GM15510 (cell line): ENCODE data around the gene SLC45A1.

Source experiments
- POLR2A ChIP-seq: IDR thresholded peaks from 3 replicates; pipeline ENCODE4 v1.6.1; 2011; ENCODE audit warnings: borderline replicate concordance; ENCODE audit not compliant: insufficient read length; ENCODE audit errors: extremely low read depth

SLC45A1 gene

DNA sequence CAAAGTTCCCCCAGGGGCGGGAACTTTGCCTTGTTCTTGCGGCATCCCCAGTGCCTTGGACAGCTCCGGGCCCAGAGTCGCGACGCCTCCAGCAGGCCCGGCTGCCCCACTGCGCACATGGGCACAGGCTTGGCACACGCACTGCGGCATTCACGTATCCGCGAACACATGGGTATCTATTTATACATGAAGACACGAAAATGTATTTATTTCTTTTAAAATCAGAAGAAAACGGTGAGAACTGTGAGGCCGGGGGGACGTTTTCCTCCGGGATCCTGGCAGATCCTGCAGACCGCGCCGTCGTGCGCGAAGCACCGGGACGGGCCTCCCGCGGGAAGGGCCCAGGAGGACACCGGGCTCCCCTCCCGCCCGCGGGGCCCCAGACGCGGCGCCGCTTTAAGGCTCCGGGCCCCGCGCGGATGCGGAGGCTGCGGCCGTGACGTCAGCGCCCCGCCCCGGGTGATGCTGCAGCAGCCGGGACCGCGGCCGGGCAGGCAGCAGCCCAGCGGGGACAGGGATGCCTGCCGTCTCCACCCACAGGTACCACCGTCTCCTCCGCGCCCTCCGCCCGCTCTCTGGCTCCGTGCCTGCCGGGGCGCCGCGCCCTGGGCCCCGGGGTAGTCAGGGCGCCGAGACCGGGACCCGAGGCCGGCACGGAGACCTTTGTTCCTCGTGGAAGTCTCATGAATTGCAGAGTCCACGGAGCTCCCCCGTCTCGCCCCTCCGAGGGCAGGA, at the start of gene SLC45A1:
SLC45A1 (plus strand) TSS at position 468 of the 735 bp plus-strand sequence. CDS start 6,216 bp downstream, outside the sequence.
- TF ChIP-seq POLR2A = no peak

DNA sequence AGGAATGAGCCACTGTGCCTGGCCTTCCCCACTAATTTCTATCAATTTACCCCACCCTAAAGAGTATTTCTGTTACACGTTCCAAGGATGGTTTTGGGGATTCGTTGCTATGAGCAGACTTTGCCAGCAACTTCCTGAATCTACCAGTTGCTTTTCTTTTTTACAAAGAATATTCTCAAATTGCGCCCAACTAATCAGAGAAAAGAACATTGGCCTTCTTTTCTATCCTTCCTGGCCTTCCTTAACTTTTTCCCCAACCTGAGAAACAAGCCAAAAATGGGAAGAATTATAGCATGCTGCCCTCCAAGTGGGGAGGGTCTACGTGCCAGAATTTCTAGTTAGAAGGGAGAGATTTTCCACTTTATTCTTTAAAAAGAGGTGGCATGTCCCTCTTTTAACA, 44.9 kb upstream of the SLC45A1 start:
- TF ChIP-seq POLR2A = no peak

DNA sequence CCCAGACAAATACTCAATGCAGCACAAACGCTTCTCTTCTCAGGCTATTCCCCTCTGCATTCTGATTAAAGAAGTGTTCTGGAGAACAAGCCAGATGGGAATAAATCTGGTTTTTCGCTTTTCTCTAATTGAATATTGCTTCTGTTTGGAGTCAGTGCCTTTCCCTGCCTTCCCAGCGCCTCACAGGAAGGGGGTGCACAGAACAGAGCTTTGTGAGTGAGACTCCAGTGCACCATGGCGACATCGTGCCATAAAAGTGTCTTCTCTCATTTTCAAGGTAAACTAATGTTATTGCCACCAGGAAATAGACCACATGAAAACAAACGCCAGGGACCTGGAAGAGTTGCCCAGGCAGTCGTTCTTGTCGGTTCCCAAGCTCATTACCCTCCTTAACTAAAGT, 43.6 kb upstream of the SLC45A1 start:
- TF ChIP-seq POLR2A = no peak

DNA sequence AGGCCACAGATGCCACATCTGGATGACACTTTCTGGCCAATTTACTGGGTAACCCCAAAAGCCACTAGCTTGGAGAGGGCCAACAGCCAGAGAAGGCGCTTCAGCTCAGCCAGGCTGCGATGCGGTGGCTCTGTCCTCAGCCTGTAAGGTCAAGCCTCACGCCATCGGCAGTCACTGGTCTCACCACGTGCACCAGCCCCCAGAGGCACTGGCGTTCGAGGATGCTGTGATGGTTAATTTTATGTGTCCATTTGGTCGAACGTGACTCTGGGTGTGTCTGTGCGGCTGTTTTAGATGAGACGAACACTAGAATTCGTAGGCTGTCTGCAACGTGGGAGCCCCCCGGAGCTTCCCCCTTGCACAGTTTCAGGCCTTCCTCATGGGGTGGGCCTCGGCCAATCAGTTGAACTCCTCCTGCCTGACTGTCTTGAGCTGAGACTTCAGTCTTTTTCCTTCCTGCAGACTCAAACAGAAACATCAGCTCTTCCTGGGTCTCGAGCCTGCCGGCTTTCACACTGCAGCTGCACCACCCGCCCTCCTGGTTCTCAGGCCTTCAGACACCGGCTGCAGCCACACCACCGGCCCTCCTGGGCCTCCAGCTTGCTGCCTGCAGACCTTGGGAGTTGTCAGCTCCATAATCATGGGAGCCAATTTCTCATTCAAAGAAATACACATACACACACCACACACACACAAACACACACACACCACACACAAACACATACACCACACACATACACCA, 41.6 kb upstream of the SLC45A1 start:
- TF ChIP-seq POLR2A = no peak

DNA sequence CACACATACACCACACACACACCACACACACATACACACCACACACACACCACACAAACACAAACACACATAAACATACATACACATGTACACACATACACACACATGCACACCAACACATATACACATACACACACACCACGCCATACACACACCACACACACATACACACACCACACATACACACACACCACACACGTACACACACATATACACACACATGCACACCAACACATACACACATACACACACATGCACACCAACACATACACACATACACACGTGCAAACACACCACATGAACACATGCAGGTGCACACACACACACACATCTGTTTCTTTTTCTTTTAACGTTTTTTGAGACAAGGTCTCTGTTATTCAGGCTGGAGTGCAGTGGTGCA, 41.0 kb upstream of the SLC45A1 start:
- TF ChIP-seq POLR2A = no peak

DNA sequence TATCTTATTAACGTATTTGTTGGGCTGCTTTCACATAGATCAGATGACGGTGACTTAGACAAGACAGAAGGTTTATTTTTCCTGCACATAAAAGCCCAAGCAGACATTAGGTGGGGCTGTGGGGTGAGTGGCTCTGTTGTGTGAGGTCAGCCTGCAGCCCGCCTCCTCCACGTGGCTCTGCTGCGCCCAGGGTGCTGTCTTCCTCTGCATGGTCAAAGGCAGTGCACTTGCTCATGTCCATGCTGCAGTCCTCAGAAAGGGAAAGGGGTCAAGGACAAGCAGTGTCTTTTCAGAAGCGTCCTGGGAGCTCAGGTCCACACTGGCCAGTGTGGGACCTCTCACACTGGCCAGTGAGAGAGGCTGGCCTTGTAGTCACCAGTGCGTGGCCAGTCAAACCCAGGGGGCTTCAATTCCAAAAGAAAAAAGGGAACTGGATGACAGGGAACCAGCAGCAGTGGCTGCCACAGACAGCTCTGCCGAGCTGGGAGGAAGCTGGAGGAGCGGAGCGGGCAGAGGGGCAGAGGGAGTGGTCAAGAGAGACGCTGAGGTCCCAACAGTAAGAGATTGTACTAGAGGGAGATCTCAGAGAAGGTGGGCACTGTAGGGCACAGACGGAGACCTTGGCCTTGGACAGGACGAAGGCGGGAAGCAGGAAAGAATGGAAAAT, 35.9 kb upstream of the SLC45A1 start:
- TF ChIP-seq POLR2A = no peak

DNA sequence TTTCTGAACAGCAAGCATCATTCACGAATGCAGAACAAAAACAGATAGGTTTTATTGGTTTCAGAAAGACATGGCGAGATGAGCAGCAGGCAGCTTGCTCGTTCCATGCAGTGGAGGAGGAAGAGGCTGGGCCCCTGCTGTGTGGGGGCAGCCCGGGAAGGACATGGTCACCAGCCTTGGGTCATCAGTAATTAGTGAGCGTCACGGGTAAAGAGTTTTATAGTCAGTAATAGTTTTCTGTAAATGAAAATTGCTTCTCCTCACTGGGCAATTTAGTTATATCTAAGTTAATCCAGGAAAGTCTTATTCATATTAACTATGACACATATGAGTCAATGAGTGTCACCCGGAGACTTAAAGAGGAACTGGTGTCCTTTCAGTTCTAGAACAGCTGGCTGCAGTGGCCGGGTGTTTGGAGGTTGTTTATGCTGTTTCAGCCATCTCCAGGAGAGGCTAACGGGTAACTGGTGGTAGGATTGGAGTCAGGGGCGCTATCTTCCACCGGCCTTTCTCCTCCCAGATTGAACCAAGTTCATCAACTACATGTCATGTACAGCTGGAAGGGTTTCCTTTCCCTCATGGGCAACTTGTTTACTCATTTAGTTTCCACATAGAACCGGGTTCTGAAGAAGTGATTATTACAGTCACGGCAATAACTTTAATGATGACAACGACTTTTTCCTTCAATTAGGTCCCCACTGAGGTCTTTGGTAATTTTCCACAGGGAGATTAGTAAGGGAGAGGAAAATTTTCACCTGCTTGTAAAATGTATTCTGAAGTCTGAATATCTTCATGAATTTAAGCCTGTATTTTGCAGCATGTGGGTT, 34.6 kb upstream of the SLC45A1 start:
- TF ChIP-seq POLR2A = no peak

DNA sequence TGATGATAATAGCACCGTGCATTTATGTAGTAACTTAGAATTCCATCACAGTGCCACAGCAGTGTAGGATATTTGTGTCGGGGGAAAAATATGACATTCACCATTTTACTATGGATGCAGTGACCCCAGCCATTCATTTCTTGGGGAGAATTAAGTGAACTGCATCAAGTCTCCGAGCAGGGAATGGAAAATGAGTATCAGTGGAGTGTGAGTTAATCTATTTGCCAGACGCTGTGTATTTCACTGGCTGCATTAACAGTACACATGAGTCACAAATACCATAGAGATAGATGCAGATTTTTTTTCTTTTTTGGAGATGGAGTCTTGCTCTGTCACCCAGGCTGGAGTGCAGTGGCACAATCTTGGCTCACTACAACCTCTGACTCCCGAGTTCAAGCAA, 33.8 kb upstream of the SLC45A1 start:
- no peak for TF ChIP-seq POLR2A

DNA sequence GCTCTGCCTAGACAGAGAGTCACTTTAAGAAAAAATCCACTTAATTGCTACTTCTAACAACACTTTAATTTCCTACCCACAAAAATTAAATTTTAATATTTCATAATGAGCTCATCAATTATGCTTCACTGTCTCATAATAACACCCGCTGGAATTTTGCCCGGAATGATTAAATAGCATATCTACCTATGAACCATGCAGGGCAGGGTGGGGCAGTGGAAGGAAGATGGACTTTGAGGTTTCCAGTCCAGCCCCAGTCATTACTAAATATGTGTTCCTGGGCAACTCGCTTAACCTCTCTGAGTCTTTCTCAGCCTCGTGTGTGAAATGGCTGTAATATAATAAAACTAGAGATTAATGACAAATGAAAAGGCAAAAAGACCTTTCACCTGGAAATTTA, 32.8 kb upstream of the SLC45A1 start:
- no peak for TF ChIP-seq POLR2A

DNA sequence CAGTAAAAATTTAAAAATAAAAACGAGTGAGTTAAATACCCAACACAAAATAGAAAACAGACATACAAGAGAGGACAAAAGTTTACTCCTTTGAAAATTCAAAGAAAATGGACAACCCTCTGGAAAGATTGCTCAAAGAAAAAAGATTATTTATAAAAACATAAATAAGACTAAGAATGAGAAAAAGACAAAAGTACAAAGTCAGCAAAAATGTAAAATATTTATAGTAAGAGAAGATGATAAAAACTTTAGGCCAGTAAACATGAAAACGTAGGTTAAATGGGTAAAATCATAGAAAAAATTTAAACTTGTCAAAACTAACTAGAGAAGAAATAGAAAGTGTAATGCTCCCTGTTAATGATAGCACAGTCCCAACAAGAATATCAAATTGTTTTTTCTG, 31.9 kb upstream of the SLC45A1 start:
- no peak for TF ChIP-seq POLR2A

DNA sequence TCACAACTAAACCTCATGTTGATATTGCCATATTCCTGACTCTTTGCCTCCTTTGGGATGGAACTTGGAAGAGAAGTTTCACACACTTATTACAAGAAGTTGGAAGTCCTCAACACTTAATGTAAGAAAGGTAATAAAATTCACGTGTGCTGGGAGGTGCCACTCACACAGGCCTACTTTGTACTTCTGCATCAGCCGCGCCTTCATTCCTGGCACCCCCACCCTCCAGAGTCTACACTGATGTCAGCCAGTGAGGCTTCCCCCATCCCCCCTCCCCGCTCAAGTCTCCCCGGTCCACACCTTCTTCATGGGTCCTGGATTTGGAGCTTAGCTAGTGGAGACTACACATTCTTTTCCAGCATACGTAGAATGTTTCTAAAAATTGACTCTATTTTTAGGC, 24.8 kb upstream of the SLC45A1 start:
- no peak for TF ChIP-seq POLR2A

DNA sequence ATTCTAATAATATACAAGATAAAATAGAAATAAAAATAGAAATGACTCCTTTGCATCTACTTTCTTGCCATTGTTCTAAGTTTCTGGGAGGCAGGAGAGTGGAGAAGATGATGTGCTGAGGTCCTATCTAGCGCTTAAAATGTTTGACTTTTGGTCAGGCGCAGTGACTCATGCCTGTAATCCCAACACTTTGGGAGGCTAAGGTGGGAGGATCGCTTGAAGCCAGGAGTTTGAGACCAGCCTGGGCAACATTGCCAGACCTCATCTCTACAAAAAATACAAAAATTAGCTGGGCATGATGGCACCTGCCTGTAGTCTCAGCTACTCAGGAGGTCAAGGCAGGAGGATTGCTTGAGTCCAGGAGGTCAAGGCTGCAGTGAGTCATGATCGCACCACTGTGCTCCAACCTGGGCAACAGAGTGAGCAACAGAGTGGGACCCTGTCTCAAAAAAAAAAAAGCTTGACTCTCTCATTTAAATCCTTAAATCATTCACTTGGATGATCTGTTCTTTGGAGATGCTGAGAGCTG, 24.2 kb upstream of the SLC45A1 start:
- TF ChIP-seq POLR2A = no peak

DNA sequence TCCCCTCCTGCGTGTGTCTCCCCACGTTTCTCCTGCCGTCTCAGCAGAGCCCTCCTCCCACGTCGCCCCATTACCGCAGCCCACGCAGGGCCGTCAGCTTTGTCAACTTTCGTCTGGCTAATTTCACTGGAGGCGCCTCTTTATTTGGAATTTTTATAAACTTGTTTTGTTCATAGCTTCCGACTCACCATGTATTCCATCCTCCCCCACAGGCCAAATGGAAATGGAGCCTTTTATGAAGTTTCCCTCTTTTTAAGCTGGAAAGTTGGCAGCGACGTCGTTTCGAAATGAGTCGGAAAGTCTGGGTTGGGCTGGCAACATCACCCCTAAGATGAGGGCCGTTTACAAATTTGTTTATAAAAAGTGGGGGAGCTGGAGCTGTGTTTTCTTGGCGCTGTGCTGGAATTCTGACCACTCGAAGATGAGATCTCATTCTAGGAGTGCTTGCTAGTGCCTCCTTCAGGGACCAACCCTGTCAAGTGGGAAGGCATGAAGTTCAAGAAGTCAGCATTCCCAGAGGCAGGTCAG, 23.7 kb upstream of the SLC45A1 start:
- no peak for TF ChIP-seq POLR2A

DNA sequence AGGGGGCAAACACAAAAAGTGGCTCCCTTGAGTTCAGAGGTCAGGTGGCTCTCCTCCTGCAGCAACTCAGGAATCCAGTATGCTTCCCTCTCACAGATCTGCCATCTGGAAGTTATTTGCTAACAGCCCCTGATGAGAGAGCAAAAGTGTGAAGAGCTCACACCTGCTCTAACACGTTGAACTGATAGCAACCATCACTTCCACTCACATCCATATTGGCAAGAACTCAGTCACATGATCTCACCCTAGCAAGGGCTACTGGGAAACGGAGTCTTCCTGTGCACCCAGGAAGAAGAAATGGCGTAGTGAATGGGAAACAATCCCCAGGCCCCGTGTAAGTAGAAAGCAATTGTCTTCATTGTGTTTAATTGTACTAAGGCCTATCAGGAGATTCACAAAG, 20.7 kb upstream of the SLC45A1 start:
- no peak for TF ChIP-seq POLR2A
